NT2/D1 (cell line): ENCODE measurements around the gene AKT3.

ENCODE experiments used
- YY1 ChIP-seq: IDR thresholded peaks from 2 replicates; pipeline ENCODE4 v1.6.1; 2011; ENCODE audit not compliant: insufficient read length, insufficient read depth
- ZNF274 ChIP-seq: IDR thresholded peaks from 2 replicates; pipeline ENCODE4 v1.6.1; 2011; ENCODE audit warnings: mild to moderate bottlenecking, low read depth, low read length

DNA sequence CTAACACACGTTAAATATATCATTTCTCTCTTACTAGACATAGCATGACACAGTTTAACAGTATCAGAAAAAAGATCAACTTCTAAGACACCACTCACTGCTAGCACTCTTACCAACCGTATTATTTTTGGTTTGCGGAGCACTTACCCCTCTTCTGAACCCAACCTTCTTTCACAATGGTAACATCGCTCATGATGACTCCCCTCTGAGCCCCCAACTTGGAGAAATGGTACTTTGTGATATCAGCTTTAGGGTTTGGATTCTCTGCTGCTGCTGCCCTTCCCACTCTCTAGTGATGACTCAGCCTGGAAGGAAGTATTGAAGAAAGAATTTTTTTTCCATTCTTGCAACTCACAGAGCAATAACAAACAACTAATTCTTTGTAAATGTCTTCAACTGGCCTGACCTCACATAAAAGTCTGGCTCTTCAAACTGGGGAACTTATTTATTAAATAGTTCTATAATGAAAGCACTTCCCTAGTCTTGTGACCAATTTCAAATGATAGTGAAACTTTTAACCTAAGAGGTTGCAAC is 7.0 kb downstream of the AKT3 start:
- TF ChIP-seq YY1, result no peak
- TF ChIP-seq ZNF274, result no peak
